IPS-20b (cell line): ENCODE results near the gene SYNDIG1L.

Experiments
- H3K27ac ChIP-seq: one replicate; pipeline ENCODE4 v1.5.1; 2013; ENCODE audit warnings: low read length
- H3K27me3 ChIP-seq: 2 replicates; pipeline ENCODE4 v1.6.1; 2013; ENCODE audit warnings: mild to moderate bottlenecking, low read length, inconsistent platforms; ENCODE audit not compliant: insufficient read depth
- H3K36me3 ChIP-seq: 2 replicates; pipeline ENCODE4 v1.6.1; 2013; ENCODE audit warnings: low read depth, mild to moderate bottlenecking, inconsistent platforms, low read length, moderate library complexity; ENCODE audit not compliant: insufficient read depth
- H3K4me1 ChIP-seq: 2 replicates; pipeline ENCODE4 v1.6.1; 2013; ENCODE audit warnings: mild to moderate bottlenecking, control low read depth, inconsistent platforms, low read length, moderate library complexity; ENCODE audit not compliant: insufficient read depth
- H3K4me3 ChIP-seq: 2 replicates; pipeline ENCODE4 v1.5.1; 2013; ENCODE audit warnings: mild to moderate bottlenecking, low read length, inconsistent platforms
- H3K9ac ChIP-seq: 2 replicates; pipeline ENCODE4 v1.6.1; 2013; ENCODE audit warnings: low read depth, mild to moderate bottlenecking, inconsistent platforms, low read length, moderate library complexity
- H3K9me3 ChIP-seq: 2 replicates; pipeline ENCODE4 v1.6.1; 2013; ENCODE audit warnings: mild to moderate bottlenecking, low read depth, low read length, inconsistent platforms; ENCODE audit not compliant: insufficient read depth

The SYNDIG1L gene

DNA sequence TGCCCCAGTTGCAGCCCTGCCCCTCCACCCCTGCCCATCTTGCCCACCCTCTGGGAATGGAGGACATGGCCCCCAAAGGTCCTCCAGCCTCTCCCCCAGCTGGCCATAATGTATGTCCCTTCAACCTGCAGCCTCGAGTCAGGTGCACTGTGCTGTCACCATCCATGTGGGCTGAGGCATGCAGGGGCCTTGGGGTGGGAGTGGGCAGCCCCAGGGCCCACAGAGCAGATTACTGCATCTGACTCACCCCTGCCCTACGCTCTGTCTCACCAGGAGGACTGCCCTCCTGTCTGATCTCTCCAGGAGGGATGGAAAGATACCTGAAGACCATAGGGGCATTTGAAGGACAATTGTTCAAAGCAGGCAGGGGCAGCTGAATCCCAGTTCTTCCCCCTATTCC is 13.3 kb downstream of the SYNDIG1L start:
- no peak overlapping the region for H3K4me3 ChIP-seq
- no peaks in the 10 kb centered on the region; the same call in 1 of the 2 replicates for H3K27me3 ChIP-seq
- peaks cover 21% of the 10 kb centered on the region for H3K4me1 ChIP-seq
- H3K9ac ChIP-seq: no peak overlapping the region
- H3K36me3 ChIP-seq: no peaks in the 10 kb centered on the region
- H3K9me3 ChIP-seq: no peaks in the 10 kb centered on the region
- no peak overlapping the region for H3K27ac ChIP-seq

DNA sequence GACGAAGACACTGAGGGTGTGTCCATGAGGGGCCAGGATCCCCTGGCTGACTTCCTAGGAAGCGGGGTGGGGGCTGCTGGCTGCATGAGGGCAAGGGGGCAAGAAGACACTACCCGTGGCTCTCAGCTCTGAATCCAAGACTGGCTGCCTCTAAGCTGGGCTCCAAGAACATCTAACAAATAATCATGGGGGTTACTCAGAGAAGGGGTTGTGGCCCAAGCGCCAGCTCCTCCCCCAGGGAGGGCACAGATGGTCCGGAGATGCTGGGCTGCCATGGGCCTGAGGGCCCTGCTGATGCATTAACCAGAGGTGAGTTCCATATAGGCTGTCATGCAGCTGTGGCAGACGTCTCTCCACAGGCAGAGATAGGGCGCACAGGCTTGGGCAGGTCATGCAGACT is 14.3 kb downstream of the SYNDIG1L start:
- Histone ChIP-seq H3K36me3 (no peaks in the 10 kb centered on the region), H3K9ac (no peak overlapping the region), H3K9me3 (no peaks in the 10 kb centered on the region), H3K27ac (no peak overlapping the region), H3K4me1 (peaks cover 21% of the 10 kb centered on the region), H3K4me3 (no peak overlapping the region), H3K27me3 (no peaks in the 10 kb centered on the region; the same call in 1 of the 2 replicates)

DNA sequence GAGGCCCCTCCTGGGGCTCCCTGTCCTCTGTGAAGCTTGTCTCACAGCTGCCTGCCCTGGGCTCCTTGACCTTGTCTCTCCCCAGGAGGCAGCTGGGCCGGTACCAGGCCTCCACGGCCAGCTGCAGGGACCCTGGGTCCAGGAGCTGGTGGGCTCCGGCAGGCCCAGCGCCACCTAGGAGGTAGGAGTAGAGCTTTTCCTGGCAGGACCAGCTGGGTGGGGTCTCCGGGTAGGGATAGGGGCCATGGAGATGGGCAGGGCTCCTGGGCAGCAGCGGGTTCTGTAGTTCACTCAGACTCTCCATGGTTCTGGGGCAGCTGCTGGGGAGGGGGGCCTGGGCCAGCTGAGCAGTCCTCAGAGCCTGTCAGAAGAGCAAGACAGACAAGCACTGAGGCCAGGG is 16.6 kb downstream of the SYNDIG1L start:
- H3K4me1 ChIP-seq: peaks cover 10% of the 10 kb centered on the region
- no peak overlapping the region for H3K27ac ChIP-seq
- H3K36me3 ChIP-seq: no peaks in the 10 kb centered on the region
- no peaks in the 10 kb centered on the region for H3K9me3 ChIP-seq
- H3K27me3 ChIP-seq: no peaks in the 10 kb centered on the region; the same call in 1 of the 2 replicates
- H3K9ac ChIP-seq: no peak overlapping the region
- H3K4me3 ChIP-seq: no peak overlapping the region

DNA sequence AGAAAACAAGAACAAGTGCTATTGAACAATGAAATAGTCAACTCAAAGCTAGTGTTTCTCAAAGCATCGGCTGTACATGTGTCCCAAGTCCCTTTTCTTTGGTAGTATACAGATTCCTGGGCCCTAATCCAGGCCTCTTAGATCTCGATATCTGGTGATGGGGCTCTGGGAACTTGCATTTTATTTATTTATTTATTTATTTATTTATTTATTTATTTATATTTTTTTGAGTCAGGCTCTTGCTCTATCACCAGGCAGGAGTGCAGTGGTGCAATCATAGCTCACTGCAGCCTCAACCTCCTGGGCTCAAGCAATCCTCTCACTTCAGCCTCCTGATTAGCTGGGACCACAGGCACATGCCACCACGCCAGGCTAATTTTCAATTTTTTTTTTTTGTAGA is 17.1 kb downstream of the SYNDIG1L start:
- H3K9me3 ChIP-seq: no peaks in the 10 kb centered on the region
- H3K4me3 ChIP-seq: no peak overlapping the region
- H3K27ac ChIP-seq: no peak overlapping the region
- H3K9ac ChIP-seq: no peak overlapping the region
- no peaks in the 10 kb centered on the region for H3K36me3 ChIP-seq
- H3K4me1 ChIP-seq: peaks cover 4% of the 10 kb centered on the region
- no peaks in the 10 kb centered on the region; the same call in 1 of the 2 replicates for H3K27me3 ChIP-seq

DNA sequence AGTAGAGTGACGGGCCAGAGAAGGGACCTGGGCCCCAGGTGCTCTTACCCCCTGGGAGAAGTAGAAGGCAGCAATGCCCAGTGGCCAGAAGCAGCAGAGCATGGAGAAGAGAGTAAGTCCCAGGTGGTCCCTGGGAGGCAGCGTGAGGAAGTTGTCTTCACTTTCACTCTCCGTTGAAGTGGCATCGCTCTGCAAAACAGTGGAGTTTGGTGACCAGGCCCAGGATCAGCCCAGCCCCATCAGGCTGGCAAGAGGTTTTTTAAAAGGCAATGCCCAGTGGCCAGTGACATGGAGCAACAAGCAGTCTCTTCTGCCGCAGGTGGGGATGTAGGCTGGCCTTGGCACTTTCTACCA is 18.2 kb downstream of the SYNDIG1L start:
- H3K9ac ChIP-seq: no peak overlapping the region
- 0 out of 2 replicates have a peak, but pooled peaks cover 1% of the 10 kb centered on the region for H3K4me1 ChIP-seq
- H3K9me3 ChIP-seq: no peaks in the 10 kb centered on the region
- H3K4me3 ChIP-seq: no peak overlapping the region
- H3K36me3 ChIP-seq: no peaks in the 10 kb centered on the region
- H3K27ac ChIP-seq: no peak overlapping the region
- no peaks in the 10 kb centered on the region; the same call in 1 of the 2 replicates for H3K27me3 ChIP-seq

DNA sequence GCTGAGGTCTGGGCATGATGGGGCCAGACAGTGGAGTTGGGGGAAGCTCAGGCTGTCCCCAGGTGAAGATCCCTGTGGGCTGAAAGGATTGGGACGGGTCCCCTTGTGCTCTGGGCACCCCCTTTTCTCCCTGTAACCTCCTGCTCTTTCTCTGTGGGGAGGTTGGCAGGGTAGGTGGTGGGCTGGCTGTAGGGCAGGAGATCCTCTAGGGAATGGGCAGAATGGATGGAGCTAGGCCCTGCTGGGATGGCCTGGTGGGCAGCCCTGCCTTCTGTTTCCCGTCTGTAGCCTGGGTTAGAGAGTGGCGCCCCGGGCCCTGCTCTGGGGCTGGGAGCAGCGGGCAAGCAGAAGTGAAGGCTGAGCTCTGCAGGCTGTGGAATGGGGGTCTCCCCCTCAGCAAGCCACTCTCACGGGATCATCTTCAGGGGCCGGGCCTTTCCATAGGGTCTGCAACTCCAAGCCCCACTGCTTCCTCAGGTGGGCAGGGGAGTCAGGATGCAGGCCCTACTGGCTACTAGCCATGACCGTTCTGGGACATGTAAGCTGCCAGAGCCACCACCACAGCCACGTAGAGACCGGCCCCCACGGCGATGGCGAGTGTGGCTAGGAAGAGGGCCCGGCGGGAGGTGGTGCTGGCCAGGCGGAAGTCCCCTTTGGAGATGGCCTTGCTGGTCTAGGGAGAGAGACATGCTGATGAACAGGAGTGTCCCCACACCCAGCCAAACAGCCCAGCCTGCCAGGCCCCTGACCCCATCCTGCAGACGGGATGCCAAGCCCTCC is 18.8 kb downstream of the SYNDIG1L start:
- Histone ChIP-seq H3K36me3 (no peaks in the 10 kb centered on the region), H3K27ac (no peak overlapping the region), H3K9me3 (no peaks in the 10 kb centered on the region), H3K4me3 (no peak overlapping the region), H3K27me3 (no peaks in the 10 kb centered on the region; the same call in 1 of the 2 replicates), H3K4me1 (peaks cover 6% of the 10 kb centered on the region), H3K9ac (no peak overlapping the region)

DNA sequence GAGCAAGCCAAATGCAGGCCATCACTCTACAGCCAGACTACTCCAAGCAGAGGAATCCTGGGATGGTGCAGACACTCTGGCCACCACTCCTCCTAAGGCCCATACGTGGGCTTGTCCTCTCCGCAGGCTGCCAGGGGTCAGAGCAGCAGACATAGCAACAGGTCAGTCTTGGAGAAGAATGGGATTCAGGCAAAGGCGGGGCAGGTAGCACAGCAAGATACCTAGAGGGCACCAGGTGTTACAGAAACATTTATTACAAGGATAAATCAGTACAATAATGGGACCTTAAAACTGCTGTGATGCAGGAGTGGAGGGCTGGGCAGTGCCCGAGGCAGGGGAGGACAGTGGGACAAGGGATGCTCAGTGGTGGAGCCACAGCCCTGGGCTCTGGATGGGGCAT is 20.3 kb downstream of the SYNDIG1L start:
- Histone ChIP-seq H3K9me3 (no peaks in the 10 kb centered on the region), H3K4me1 (peaks cover 18% of the 10 kb centered on the region), H3K36me3 (no peaks in the 10 kb centered on the region), H3K27me3 (no peaks in the 10 kb centered on the region; the same call in 1 of the 2 replicates), H3K9ac (no peak overlapping the region), H3K27ac (no peak overlapping the region), H3K4me3 (no peak overlapping the region)

DNA sequence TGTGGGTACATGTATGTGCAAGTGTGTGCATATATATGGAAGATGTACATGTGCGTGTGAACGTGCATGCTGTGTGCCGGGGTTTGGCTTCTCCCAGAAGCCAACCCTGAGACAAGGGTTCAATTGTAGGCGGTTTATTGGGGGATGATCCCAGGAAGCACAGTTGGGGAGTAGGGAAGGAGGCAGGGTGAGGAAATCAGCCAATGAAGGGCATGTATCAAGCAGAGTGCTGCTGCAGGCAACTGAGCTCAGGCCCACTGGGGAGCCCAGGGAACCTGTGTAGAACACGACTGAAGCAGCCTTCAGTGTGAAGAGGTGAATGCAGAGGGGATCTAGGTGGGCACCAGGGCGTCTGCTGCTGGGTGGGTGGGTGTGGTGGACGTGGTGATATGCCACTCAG is 21.6 kb downstream of the SYNDIG1L start:
- Histone ChIP-seq H3K27me3 (no peaks in the 10 kb centered on the region), H3K4me3 (no peak overlapping the region), H3K9me3 (no peaks in the 10 kb centered on the region), H3K4me1 (peaks cover 21% of the 10 kb centered on the region), H3K9ac (no peak overlapping the region), H3K27ac (no peak overlapping the region), H3K36me3 (no peaks in the 10 kb centered on the region)

DNA sequence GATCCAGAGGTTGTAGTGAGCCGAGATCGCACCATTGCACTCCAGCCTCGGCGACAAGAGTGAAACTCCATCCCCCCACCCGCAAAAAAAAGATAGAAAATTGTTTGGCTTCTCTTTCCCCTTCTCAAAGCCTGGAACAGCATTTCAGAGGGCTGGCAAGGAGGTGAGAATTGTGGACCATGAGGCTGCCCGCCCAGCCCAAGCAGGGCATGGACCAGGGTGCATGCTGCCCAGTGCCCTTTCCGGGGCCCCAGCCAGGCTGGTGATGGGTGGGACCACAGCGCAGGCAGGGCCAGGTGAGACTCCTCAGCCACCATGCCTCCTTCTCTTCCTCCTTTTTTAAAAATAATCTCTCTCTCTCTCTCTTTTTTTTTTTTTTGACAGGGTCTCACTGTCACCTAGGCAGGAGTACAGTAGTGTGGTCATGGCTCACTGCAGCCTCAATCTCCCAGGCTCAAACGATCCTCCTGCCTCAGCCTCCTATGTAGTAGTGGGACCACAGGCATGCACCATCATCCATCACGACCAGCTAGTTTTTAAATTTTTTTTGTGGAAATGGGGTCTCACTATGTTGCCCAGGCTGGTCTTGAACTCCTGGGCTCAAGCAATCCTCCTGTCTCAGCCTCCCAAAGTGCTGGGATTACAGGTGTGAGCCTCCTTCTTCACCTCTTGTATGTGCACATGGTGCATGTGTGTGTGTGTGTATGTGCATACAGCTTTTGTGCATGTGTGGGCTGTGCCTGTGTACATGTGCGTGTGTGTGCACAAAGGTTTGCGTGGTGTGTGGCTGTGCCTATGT is 22.2 kb downstream of the SYNDIG1L start:
- Histone ChIP-seq H3K27ac (no peak overlapping the region), H3K4me3 (no peak overlapping the region), H3K27me3 (no peaks in the 10 kb centered on the region), H3K4me1 (peaks cover 21% of the 10 kb centered on the region), H3K36me3 (no peaks in the 10 kb centered on the region), H3K9ac (no peak overlapping the region), H3K9me3 (no peaks in the 10 kb centered on the region)

DNA sequence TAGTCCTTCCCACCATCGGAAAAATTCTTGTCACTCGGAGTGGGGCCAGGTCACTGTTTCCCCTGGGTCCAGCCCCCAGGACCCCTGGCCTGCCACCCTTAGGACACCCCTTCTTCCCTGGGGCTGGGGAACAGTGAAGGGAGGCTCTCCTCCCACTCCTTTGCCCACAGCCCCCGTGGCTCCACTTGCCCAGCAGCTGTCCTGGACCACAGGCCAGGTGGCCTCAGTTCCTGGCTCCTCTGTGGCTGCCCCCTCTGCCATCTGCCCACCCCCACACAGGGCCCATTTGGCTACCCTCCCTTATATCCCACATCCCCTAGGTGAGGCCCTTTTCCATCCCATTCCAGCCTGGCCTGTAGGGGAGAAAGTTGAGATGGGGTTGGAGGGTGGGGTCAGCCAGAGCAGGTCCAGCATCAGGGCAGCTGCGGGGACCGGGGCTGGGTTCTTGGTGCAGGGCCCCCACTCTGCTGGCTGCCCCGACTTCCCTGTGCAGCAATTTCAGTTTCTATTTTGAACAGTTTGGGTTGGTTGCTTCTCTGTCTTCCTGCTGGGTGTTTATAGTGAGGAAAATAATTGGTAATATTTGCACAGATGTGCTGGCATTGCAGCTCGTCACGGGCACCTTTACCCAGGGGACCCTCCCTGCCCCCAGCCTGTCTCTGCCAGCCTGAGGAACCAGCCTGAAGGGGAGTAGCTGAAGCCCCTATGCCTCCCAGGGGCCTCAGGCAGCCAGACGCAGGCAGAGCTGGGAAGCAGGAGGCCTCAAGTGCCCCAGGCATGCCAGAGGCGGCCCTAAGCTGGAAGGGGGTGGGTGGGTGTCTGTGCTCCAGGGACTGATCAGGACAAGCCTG is 23.4 kb downstream of the SYNDIG1L start:
- H3K9ac ChIP-seq: no peak overlapping the region
- no peaks in the 10 kb centered on the region for H3K9me3 ChIP-seq
- H3K36me3 ChIP-seq: no peaks in the 10 kb centered on the region
- H3K4me3 ChIP-seq: no peak overlapping the region
- peaks cover 21% of the 10 kb centered on the region for H3K4me1 ChIP-seq
- H3K27me3 ChIP-seq: no peaks in the 10 kb centered on the region
- H3K27ac ChIP-seq: no peak overlapping the region

DNA sequence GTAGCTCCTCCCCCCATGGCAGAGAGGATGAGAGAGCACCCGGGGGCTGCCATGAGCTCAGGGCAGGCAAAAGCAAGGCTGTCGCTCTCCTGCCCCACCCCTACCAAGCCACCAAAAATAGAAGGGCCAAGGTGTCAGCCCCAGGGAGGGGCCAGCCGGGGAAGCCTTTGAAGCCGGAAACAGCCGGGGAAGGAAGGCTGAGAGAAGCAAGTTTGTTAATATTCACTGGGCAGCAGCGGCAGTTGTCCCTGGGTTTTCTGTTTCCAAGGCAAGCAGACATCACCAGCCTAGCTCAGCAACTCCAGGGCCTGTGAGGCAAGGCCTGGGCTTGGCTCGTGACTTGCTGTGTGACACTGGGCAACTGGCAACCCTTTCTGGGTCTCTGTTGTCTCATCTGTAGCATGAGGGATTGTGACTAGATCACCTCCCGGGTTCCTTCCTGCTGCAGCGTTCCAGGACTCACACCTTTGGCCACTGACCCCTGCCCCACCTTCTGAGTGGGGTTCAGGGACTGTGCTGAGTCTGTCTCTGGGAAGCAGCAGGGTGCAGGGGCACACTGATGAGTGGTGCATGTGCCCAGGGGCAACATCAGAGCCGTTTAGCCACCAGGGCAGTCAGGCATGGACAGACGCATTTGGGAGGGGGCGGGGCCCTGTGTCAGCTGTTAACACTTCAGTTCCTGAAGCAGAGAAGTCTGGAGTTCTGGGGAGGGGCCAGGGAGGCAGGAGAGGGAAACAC is 24.3 kb downstream of the SYNDIG1L start:
- H3K4me3 ChIP-seq: peak overlapping the region; percentile 33
- H3K4me1 ChIP-seq: peaks cover 21% of the 10 kb centered on the region
- no peaks in the 10 kb centered on the region for H3K9me3 ChIP-seq
- H3K27ac ChIP-seq: no peak overlapping the region
- H3K9ac ChIP-seq: peak overlapping the region; percentile 38; the same call in 1 of the 2 replicates
- no peaks in the 10 kb centered on the region for H3K27me3 ChIP-seq
- no peaks in the 10 kb centered on the region for H3K36me3 ChIP-seq
